Amygdala (tissue), 56 donors: ENCODE measurements around the gene ZFP1.
A peak's percentile ranks its signal among the peaks of the same experiment; 100 is the strongest.
"Not testable (repeated sequence)": the region's sequence is repeated elsewhere in the genome, so short reads cannot be mapped to it uniquely, and the experiment has no call there.

Experiments used
- DNase-seq, 56 donors: peaks; one replicate each; lab custom pipeline; 2025; lab: John Stamatoyannopoulos, UW

ZFP1 gene

DNA sequence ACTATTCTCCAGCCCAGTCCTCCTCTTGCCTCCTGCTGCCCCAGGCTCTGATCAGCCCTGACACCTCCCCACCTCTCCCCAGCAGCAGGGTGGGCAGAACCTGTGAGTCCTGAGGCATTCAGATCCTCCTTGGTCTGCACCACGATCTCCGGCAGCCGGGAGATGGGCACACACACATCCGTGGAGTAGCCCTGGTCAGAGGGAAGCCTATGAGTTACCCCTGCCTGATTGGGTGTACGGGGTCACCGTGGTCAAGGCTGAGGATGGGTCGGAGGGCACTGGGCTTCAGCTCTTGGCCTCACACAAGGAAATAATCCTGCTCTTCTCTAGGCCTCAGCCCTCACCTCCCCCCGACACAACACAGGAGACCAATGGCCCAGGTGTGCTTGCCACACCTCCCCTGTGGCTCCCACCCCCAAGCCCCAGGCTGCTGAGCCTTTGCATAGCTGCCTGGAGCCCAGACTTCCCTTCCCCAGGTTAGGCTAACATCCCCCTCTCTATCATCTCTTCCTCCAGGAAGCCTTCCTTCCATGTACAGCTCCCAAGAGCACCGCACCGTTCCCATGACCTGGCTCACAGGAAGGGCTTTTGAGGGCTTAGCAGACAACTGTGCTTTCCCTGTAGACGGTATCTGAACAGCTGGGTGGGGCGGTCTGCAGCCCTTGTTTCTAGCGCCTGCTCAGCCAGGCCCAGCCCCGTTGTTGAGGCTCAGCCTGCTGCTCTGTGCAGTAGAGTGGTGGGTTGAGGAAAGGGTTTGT, 35.4 kb upstream of the ZFP1 start:
- DNase-seq, result no peak

DNA sequence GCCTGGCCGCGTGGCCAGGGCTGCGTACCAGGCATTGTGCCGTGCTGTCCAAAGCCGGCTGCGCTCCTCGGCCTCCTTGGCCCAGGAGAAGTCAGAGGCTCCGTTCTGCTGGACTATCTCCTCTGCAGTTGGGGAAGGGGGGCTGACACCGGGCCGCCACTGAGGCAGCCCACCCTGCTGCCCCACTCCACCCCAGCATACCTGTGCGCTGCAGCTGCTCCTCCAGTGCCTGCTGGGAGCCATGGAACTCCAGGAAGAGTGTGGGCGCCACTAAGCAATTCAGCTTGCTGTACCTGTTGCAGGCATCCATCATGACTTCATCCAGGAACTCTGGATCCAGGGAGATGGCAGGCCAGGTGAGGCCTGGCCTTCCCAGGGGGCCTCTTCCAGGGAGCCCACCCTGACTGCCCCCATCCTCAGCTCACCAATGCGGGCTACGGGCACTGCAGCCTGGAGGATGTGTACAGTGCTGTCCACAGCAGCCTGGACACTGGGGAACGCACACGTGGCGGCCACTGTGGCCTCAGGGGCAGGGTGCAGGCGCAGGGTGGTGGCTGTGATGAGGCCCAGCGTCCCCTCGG, 34.7 kb upstream of the ZFP1 start:
- DNase-seq, result no peak

DNA sequence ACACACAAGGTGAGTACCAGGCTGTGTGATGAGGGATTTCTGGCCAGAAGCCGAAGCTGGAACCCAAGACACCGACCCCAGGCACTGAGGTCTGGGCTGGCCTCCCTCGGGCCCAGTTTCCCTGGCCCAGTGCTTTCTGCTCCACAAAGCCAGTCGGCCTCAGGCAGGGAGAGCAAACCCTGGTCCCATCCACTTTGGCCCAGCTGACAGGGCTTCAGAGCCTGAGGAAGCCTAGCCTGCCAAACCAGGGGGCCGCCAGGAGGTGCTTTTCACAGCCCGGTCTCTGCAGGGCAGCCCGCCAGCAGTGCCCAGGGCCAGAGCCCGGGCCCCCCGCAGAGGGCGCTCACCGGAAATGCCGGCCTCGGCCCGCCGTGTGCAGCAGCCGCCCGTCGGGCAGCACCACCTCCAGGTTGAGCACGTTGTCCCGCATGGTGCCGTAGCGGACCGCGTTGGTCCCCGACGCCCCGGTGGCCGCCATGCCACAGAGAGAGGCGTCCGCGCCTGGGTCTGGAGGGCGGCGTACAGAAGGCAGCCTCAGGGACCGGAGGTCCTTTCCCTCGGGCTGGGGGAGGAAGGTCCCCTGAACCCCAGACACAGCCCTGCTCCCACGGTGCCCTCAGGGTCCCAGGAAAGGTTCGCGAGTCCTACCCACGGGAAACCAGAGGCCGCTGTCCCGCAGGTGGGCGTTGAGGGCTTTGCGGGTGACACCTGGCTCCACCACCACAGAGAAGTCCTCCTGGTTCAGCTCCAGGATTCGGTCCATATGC, 34.0 kb upstream of the ZFP1 start:
- peak in 11 of 56 donors; percentile 9 to 60 (median 28) for DNase-seq

DNA sequence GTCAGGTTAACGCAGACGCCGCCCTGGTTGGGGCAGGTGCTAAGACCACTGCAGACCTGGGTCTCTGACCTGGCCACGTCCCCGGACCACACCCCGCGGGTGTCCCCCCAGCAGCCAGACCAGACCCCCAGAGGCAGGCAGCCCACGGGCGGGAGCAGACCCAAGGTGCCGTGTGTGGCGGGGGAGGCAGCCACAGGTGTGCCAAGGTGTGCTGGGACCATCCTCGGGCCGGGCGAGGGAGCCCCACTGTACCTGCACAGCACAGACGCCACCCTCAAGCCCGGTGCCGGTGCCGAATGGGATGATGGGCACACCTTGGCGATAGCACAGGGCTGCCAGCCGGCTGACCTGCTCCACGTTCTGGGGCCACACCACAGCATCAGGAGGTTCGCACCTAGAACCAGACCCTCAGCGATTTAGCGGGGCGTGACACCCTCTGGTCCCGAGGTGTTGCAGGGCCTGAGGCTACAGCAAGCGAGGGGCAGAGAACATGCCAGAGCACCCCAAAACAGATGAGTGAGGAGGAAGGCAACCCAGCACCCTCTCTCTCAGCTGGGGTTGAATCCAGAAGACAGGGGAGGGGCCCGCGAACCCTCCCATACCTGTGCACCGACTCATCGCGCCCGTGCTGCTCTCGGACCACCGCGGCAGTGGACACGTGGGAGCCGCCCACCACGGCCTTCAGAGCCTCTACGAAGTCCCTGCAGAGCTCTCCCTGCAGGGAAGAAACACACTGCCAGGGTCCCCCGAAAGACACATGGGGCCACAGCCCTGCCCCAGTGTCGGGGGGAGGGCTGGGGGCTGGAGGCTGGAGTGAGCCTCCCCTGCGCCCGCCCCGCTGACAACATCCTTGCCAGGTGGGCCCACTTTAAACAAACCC, 33.1 kb upstream of the ZFP1 start:
- DNase-seq, result no peak

DNA sequence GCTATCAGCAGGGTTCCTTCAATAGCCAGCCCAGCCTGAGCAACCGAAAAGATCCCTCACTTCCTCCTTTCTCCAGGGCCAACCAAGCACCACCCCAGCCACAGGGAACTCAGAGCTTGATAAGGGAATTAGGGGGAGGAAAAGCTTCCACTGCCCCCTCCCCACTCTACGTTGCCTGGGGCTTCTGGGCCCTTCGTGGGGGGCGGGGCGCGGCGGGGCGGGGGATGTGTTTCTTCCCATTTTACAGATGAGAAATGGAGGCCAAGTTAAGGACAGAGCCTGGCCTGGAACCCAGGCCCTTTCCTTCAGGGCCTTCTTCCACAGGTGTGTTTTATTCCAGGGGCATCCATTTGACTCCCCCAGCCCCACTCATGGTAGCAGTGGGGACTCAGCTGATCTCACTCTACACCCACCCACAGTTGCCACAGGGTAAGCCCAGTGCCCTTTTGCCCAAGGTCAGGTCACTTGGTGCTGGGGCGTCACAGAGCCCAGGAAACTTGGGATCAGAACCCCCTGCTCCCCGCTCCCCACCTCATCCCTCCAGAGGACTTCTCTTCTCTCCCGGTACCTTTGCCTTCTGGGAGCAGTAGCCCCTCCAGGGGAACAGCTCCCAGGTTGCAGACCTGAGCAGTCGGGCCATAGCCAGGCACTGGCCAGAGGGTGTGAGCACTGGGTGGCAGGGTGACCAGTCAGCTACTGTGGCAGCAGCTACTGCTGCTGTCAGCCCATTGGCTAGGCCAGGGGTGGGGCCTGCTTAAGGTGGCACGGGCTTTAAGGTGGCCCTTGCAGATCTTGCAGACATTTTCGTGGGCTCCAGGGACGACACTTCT, 32.0 kb upstream of the ZFP1 start, which contains the start of gene LDHD:
TSS of gene LDHD (minus strand) at position 700 of the 830 bp plus-strand sequence. CDS start at position 640, 60 bp downstream.
- DNase-seq, result peak in 54 of 56 donors; percentile 29 to 96 (median 82)

DNA sequence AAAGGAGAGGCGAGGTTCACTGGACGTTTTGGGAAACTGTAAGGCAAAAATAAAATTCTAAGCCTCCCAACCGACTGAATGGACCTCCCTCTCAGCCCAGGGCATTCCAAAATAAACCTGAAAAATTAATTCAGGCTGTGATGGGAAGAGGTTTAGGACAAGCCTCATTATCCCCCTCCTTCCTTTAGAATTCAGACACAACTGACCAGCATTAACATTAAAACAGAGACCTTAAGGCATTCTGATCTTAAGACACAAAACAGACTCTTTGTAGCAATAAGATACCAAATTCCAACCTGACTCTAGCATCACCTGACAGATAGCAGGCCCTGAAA, 31.4 kb upstream of the ZFP1 start:
- no peak for DNase-seq

DNA sequence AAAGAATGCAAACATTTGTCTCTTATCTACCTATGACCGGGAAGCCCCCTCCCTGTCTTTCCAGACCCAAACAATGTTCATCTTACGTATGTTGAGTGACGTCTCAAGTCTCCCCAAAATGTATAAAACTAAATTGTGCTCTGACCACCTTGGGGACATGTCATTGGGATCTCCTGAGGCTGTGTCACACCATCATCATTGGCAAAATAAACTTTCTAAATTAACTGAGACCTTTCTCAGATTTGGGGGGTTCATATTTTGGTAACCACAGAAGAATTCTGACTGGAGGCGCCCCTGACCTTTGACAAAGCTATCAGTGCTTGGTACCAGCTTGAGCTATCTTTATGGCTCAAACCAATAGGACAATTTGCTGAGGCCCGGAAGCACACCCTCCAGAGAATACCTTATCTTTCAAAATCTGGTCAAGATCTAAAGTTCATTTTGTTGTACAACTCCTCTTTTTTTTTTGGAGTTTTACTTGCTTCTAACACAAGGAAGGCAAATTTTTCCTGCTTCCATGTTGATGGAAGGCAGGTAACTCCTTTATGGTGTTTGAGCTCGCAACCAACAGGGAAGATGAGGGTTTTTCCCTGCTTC, 29.3 kb upstream of the ZFP1 start:
- no peak for DNase-seq

DNA sequence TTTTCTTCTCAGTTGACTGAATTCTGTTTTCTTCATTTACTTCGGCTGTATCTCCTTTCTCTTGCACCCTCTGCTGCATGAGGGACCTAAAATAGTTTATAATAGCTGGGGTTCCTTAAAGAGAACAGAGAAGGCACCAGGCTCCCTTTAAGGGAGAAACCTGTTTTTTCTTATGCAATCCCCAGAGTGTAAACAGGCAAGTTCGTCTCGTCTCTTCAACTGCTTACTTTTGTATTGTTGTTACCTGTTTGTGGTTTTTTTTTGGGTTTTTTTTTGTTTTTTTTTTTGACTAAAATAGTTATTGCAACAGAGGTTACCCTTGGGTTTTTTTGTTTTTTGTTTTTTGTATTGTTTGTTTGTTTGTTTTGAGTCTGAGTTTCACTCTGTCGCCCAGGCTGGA, 28.1 kb upstream of the ZFP1 start:
- DNase-seq, result no peak

DNA sequence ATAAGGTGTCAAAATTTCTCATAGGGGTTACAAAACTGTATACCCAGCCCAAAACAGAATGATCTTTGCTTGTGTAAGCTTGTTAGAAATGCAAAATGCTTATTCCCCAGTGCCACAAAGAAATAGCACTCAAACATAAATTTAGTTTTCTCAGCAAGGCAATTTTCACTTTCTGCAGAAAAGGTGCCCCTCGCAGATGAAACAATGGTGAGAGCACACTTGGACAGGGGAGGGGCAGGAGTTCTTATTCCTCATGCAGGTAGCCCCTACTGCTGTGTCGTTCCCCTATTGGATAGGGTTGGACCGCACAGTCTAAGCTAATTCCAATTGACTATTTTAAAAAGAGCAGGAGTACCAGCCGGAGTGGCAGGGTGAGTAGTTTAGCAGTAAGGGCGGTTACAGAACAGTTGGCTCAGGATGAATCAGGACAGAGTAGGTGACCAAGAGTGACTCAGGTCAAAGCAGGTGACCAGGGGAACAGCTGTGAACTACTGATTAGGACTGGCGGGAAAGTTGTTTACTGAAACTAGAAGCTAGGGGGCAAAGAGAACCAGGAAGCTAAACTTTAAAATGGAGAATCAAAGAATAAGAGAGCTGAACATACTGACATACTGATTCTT, 26.3 kb upstream of the ZFP1 start:
- no peak for DNase-seq

DNA sequence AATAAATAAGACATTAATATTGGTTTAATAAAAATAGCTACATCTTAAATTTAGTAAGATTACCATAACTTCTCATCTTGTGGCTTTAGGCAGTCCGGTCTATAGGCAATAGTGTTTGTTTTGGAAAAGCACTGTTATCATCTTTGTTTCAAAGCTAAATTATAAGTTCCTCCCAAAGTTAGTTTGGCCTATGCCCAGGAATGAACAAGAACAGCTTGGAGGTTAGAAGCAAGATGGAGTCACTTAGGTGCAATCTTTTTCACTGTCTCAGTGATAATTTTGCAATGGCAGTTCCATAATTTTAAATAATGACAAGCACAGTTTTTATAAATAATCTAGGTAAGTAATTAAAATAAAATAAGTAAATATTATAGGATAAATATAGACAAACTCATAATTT, 25.7 kb upstream of the ZFP1 start:
- no peak for DNase-seq

DNA sequence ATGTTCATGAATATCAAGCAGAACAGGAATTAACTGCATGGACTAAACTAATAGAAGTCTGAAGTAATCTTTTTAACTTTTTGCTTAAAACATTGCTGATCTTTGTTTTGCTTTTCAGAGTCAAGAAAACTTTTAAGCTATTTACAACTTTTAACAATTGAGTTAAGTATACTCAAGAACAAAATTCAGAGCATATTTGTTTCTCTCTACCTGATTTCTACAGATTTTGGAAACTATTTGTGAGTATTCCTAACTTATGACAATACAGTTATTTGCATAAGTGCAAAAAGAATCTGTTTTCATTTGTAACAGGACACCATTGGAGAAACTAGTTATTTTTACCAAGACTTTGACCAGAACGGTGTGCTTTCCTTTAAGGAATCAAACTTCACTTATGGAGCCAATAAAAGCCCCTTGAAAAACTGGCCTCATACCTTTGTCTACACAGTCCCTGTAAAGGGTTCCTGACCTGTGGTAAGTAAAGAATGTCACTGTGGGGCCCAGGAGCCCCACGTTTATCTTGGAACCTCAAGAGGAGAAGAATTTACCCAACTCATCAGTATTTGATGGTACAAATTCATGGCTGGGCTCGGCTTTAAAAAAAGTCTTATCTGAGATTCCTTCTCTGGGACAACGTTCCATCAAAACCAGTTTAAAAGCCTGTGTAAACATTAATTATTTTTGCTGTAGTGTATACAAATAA, 20.5 kb upstream of the ZFP1 start:
- no peak for DNase-seq

DNA sequence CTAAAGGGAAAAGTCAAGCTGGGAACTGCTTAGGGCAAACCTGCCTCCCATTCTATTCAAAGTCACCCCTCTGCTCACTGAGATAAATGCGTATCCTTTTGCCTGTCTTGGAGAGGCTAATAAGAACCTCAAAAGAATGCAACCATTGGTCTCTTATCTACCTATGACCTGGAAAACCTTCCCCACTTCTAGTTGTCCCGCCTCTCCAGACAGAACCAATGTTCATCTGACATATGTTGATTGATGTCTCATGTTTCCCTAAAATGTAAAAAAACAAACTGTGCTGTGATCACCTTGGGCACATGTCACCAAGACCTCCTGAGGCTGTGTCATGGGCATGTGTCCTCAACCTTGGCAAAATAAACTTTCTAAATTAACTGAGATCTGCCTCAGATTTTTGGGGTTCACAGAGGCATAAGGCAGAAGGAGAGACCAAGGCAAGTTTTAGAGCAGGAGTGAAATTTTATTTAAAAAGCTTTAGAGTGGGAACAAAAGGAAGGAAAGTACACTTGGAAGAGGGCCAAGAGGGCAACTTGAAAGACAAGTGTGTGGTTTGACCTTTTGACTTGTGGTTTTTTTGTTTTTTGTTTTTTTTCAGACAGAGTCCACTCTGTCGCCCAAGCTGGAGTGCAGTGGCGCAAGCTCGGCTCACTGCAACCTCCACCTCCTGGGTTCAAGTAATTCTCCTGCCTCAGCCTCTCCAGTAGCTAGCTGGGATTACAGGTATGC, 18.7 kb upstream of the ZFP1 start:
- DNase-seq, result not testable (repeated sequence)

DNA sequence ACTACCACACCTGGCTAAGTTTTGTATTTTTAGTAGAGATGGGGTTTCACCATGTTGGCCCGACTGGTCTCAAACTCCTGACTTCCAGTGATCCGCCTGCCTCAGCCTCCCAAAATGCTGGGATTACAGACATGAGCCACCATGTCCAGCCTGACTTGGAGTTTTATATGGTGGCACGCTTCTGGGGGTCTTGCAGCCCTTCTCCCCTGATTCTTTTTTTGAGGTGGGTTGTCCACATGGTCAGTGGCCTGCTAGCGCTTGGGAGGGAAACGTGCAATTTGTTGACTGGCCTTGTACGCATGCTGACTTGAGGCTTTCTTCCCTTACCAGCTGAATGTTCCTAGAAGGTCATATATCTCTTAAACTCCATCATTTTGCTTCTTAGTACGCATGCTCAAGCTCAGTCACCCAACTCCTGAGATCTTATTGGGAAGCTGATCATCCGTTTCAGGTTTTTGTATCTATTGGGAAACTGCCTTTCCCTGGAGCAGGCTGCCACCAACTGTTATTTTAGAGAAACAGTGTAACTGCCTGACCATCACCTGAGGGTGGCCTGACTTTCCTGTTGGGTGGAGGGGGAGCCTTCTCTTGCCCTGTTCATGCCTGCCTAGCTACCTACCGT, 18.1 kb upstream of the ZFP1 start:
- no peak for DNase-seq

DNA sequence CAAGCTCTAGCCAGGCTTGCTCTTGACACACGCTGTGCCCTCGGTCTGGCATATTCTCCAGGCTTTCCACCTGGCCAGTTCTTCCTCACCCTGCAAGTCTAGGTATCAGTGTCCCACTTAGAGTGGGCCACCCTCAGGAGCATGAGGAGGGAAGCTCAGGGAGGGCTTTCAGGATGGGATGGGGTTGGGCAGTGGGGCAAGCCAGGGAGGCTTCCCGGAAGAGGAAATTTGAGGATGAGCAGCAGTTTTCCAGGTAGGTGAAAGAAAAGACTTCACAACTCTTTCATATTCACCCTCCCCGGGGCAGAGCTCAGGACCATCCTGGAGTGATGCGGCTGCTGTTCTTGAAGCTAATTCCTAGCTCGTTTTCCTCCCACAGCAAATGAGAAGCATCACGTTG, 17.2 kb upstream of the ZFP1 start:
- DNase-seq, result no peak

DNA sequence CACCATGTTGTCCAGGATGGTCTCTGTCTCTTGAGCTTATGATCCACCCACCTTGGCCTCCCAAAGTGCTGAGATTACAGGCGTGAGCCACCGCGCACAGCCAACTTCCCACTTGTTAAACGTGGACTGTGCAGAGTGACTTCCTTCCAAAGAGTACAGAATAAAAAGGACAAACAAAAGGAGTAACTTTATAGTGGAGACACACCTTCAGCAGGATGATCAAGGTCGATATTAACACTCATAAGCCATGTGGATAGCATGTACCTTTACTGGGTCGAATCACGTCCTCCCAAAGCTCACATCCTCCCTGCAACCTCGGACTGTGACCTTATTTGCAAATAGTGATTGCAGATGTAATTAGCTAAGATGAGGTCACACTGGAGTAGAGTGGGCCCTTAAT, 10.1 kb upstream of the ZFP1 start:
- DNase-seq, result no peak

DNA sequence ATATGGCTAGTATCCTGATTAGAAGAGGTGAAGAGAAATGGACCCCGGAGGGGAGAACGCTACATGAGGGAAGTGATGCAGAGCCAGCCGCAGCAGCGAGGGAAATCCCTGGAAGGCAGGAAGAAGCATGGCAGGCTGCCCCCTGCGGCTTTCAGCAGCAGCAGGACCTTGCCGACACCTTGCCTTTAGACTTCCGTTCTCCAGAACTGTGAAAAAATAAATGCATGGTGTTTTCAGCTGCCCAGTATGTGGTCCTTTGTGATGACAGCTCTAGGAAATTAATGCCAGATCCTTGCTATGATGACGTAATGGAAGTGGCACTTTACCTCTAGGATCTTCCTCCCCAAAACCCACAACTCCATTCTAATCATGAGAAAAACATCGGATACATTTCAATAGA, 9.7 kb upstream of the ZFP1 start:
- no peak for DNase-seq

DNA sequence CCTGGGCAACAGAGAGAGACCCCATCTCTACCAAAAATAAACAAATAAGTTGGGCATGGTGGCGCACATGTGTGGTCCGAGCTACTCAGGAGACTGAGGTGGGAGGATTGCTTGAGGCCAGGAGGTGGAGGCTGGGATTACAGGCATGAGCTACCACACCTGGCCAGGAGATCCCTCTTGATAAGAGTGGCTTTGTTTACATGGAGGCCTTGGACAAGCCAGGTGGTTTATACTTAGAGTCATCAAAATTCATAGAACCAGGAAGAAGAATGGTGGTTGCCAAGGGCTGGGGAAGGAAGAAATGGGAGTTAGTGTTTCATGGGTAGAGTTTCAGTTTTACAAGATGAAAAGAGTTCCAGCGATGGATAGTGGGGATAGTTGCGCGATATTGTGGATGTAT, 8.8 kb upstream of the ZFP1 start:
- no peak for DNase-seq
